OCI-M2 (cell line): ENCODE measurements around the gene VWA3B.
"Not testable (repeated sequence)": the region's sequence is repeated elsewhere in the genome, so short reads cannot be mapped to it uniquely, and the experiment has no call there.

ENCODE experiments used
- DNase-seq: peaks from one replicate; lab custom pipeline; 2025; ENCODE audit not compliant: unreplicated experiment; lab: John Stamatoyannopoulos, UW

The VWA3B gene

DNA sequence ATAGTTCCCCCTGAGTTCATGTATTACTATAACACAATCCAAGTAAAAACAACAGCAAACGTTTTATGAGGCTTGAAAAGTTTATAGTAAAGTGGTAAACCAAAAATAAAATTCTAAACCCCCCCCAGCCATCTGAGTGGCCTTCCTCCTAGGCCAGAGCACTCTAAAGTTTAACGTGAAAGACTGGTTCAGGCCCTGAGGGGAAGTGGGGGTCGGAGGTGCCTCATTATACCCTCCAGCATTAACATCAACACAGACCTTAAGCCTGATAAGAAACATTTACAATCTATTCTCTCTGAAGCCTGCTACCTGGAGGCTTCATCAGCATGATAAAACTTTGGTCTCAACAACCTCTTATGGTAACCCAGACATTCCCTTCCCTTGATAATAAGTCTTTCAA is 230.2 kb downstream of the VWA3B start:
- DNase-seq = no peak

DNA sequence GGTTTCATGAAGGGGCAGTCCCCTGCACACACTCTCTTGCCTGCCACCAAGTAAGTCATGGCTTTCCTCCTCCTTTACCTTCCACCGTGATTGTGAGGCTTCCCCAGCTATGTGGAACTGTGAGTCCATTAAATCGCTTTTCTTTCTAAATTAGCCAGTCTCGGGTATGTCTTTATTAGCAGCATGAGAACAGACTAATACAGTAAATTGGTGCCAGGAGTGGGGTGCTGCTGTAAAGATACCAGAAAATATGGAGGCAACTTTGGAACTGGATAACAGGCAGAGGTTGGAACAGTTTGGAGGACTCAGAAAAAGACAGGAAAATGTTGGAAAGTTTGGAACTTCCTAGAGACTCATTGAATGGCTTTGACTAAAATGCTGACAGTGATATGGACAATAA is 233.2 kb downstream of the VWA3B start:
- not testable (repeated sequence) for DNase-seq

DNA sequence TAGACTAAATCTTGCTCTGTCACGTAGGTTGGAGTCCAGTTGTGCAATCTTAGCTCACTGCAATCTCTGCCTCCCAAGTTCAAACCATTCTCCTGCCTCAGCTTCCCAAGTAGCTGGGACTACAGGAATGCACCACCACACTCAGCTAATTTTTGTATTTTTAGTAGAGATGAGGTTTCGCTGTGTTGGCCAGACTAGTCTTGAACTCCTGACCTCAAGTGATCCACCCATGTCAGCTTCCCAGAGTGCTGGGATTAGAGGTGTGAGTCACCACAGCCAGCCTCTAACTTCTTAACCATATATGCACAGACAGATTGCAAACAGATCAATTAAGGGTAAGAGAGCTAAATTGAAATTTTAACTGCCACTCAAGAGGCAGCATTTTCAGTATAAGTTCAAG is 237.2 kb downstream of the VWA3B start:
- no peak for DNase-seq

DNA sequence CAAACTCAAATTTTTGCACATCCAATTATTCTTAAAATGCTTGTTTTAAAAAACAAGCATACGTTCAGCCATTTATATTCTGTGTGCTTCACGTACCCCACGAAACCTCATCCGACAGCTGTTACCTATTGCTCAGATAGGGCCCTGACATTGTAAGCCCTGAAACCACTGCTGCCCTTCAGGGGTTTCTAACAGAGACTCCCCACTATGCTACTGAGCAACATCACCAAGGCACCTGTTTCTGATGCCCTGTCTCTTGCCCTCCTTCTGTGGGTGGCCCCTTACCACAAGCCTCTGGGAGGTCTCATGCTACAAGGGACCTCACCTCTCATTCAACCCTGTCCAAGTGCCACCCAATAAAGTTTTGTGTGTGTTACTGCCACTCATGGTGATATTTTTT is 240.8 kb downstream of the VWA3B start:
- no peak for DNase-seq

DNA sequence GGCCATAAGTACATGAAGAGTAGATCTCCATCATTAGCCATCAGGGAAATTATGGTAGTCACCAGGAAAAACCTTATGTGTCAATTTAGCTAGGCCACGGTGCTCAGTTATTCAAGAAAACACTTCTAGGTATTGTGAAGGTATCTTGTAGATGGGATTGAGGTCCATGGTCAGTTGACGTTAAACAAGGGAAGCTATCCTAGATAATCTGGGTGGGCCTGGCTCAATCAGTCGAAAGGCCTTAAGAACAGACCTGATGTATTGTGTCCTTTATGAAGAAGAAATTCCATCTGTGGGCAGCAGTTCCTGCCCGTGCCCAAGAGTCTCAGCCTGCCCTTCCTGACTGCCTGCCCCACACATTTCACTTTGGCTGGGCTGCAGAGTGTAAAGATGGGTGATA is 242.6 kb downstream of the VWA3B start:
- no peak for DNase-seq

DNA sequence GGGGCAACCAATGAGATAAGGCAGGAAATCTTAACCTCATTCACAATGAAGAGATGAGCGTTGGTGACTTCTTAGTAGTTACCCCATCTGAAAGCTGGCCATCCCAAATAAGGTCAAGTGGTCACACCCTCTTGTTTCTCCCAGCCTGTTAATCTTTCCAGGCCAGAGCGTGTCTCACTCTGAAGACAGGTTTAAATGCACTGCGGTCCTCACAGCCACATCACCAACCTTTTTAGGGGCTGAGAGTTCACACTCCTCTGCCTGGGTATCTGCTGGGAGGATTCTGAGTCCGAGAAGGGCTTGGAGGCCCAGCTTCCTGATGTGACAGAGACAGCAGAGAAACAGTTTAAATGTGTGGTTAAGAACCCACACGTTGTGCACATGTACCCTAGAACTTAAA is 246.0 kb downstream of the VWA3B start:
- DNase-seq = no peak

DNA sequence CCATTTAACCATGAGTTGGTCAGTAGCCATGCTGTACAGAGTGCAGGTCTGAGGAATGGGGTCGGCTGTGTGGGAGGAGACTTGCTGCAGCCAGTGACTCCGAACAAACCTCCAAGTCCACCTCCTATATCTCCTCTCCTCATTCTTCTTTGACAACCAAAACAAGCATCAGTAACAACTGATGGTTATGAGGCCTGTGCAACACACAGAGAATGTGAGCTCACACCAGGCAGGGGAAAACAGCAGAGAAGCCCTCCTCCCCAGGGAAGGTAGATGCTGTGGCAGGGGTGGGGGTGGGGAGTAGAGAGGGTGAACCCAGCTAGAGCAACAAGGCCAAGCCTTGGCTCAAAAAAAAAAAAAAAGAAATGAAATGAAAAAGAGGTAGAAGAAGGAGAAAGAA is 247.0 kb downstream of the VWA3B start:
- no peak for DNase-seq

DNA sequence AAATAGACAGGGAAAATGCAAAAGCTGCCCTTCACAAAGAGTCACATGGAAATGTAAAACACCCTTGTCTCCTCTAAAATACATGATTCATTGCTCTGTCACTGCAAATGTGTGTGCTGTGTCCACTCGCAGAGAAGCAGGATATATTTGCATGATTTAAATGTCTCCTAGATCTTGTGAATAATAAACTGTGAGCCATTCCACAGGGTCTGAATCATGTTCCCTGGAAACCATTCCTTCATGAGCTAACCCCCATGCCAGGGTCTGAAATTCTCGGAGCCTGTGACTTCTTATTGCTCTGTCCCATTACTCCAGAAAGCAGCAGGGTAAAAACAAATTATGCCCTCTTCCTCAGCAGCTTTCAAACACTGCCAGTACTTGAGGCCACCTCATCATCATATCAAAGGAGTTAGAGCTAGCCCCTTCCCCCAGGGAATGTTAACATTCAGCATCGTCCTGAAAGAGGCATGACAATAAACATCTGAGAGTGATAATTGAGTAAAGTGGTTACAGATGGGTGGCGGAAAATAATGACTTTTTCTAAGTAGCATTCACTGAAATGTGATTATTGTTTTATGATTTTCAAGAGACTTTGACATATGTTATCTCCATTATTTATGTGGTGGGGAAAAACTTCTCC is 247.6 kb downstream of the VWA3B start:
- DNase-seq = no peak

DNA sequence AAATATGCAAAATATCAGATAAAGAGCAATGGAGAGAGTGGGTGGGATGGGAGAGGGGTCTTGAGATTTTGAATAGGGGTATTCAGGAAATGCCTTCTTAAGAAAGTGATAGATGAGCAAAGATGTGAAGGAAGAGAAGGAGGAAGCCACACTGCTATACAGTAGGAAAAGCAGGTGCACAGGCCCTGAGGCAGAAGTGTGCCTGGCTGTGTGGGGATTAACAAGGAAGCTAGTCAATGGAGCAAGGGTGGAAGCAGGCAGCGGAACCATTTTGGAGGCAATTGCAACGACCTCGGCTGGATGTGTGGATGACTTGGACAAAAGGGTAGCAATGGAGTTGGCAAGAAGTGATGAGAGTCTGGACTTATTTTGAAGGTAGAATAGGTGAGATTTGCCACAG is 248.3 kb downstream of the VWA3B start:
- DNase-seq = no peak

DNA sequence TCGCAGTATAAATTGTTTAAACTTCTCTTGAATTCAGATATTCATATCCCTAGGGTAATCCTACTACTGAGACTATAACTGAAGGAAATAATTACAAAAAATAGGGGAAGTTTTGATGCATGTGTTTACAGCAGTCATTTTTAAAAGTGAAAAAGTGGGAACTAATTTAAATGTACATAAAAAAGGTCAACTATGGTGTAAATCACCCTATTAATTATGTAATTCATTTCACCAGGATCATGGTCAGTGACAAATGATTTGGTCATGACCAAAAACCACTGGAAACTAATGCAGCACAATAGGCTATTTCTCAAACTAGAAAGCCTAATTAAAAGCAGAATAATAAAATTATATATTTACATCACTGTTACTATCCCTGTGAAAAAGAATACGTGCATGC is 254.3 kb downstream of the VWA3B start:
- DNase-seq = no peak

DNA sequence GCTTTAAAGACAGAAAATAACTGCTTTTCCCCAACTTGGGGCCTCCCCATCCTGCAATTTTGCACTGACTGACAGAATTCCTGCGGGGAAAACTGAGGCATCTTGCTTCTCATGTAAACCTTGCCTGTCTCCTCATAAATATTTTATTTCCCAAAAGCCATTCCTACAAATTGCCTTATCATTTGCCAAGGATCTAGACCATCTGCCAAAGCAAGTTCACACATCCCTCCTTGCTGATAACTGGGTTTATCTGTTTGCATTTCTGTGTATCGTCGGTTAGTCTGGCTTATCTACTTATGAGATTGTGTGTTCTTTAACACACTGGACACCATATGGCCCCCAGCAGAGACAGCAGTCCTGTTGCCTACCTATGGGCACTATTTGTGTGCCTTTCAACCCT is 256.3 kb downstream of the VWA3B start:
- no peak for DNase-seq

DNA sequence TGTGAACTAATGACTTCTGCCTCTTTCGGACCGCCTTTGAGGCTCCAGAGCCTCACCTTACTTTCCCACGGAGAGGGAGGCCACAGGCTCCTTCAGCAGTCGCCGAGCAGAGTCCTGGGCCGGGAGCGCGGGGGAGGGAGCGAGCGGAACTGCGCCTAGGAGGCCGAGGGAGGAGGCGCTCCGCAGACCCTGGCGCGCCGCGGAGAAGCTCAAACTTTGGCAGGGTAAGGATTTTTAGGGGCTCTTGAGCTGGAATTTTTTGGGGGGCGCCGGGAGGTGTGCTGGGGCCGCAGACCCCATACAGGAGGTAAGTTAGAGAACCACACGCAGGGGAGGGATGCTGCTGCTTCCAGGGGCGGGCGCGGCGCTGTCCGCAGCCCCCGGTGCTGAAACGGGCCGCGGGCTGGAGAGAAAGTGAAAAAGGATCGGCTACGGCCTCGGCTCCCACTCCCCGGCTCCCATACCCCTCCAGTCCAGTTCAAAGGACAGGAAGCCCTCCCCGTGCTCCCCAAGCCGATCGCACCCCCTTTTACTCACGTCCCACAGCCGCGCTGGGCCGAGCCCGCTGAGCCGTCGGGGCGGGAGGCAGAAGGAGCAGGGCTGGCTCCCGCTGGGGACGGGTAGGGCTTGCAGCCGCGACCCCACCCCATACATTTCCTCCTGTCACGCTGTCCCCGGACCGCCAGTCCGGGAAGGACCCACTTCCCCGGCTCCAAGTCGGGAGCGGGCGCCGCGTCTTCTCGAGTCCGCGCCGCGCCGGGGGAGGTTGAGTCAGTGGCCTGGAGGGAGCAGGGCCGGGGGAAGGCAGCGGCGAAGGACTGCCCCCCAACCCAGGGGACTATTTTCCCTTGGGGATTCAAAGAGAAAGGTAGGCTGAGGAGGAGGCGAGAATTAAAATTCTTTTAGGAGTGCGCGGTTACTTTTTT is 259.6 kb downstream of the VWA3B start, which contains the start of gene CNGA3:
TSS of gene CNGA3 (plus strand) at position 146 of the 926 bp plus-strand sequence. CDS start 23,520 bp downstream, outside the sequence.
- DNase-seq = no peak

DNA sequence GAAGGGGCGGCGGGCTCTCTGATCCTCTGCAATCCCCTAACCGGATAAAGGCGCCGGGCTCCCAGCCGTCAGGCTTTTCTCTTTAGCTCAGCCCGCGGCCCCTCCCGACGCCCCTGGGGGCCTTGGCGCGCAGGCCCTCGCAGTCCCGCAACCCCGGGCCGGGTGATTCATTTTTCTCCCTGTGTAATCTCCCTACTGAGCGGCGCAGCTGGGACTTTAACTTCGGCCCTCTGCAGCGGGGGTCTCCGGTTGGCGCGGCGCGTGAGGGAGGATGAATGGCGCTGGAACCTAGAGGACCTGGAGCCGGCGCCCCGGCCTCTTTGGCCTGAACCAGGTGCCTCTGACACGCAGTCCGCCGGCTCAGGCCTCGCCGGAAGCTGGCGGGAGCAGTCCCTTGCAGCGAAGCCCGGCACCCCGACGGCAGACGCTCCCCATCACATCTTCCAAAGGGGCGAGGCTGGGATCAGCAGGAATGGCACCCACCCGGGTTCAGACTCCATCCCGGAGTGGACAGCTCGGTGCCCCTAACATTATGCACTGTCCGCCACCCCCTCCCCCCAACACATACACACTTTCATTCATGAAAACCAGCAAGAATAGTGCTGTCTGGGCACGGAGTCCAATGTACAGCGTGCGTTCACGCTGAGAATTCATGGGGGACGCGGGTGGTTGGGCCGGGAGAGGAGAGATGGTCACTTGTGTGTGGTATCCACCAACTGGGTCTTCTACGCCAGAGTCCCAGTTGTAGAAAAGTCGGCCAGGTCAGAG is 260.5 kb downstream of the VWA3B start:
- no peak for DNase-seq

DNA sequence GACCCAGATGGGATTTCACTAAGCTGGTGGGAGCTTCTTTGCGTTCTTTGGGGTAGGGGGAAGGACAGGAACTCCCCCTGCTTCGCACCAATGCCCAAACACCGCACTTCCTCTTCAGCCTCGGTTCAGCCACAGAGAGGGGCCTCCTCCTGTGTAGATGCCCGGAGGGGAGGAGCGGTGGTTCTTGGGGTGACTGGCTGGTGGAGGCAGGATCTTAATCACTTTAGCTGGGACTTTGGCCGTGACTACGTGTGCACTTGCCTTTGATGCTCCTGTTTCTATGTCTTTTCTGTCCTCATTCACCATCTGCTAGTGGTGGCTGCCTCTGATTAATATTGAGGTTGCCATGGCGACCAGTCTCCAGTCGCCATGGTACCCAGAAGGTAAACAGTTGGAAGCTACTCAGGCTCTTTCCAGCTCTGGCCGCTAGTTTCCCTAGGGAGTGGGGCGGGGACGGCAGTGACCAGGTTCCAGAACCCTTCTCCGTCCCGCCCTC is 261.1 kb downstream of the VWA3B start:
- no peak for DNase-seq

DNA sequence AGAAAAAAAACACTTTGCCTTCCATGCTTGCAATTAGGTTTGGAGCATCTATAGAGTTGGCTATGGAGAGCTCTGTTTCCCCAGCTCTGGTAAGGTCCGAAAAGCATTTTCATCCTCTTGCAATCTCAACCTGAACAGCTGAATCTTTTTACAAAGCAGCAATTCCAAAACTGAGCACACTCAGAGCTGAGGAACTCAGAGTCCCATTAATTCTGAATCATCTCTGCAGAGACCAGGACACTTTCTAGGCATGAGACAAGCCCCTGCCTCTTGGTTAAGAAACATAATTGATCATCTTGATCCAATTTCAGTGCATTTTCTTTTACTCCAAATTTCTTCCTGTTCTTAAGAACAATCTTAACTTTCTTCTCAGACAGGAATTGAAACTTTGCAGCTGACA is 263.4 kb downstream of the VWA3B start:
- no peak for DNase-seq

DNA sequence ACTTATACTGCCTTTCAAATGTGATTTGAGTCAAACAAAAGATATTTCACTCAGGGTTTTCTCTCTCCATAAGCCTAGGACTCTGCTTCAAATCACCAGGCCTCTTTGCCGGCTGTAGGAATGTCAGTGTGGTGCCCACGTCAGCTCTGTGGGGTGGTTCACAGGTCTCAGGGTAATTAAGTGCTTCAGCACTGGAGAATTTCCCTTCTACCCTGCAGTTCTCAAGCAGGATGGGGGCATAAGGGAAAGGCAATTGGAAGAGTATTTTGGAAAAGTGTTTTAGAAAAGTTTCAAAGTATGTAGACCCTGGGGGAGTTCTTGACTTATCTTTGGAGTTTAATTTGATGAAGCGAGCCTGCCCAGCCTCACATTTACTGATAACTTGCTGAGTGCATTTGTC is 268.9 kb downstream of the VWA3B start:
- no peak for DNase-seq

DNA sequence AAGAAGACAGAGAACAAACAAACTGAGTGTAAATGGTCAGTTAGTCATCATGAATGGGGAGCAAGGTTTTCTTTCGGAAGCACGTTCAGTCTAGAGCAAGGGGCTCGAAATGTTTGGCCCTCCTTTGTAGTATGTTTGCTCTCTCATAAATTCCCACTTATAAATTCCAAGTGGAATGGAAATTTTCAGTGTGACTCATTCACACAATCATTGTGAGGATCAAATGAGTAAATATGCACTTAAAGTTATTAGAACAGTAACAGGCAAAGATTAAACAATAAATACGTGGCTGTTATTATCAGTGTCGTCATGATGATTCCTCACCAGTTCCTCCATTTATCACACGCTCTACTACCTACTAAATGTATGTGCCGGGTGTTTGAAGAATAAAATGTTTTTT is 269.8 kb downstream of the VWA3B start:
- no peak for DNase-seq

DNA sequence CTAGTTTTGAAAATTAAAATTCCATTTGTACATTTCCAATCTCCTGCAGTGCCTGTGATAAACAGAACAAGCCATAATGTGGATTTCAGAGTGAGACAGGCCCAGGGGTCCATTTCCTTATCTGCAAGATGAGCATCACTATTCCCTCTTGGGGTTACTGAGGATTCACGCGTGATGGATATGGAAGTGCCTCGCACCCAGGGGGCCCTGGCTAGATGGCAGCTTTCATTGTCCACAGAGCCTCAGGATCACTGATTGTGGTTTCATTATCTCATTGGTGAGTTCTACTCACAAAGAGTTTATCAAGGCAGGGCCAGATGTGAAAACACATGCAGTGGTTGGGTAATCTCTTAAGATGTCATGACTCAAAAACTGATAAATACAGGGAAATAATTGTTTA is 270.9 kb downstream of the VWA3B start:
- DNase-seq = no peak

DNA sequence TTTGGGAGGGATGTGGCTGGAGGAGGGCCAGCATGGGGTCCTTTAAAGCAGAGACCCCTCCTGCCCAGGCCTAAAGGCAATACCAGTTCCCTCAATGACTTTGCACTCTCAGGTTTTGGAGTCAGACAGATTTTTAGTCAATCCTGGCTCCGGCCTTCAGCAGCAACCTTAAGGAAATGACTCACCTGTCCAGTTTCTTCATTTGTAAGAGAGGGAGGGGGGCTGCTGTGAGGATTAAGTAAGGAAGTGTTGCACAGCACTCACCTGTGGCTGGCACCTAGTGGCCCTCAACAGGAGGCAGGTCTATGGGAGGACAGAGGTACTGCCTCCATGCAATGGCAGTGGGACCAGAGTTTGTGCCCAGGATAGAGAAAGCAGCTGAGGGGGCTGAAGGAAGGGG is 273.0 kb downstream of the VWA3B start:
- DNase-seq = no peak
